HG03460 (cell line): ENCODE measurements around the gene NDUFC2.
"Not testable (repeated sequence)": the region's sequence is repeated elsewhere in the genome, so short reads cannot be mapped to it uniquely, and the experiment has no call there.

Experiments used
- ATAC-seq: cut with Tn5 transposase; IDR thresholded peaks from one replicate; pipeline ENCODE4 v1.9.1; 2021; ENCODE audit not compliant: unreplicated experiment

NDUFC2 gene

GRCh38 chr11:78080084-78080817 lies 589 bp upstream of the NDUFC2 start:
- ATAC-seq, result no peak

DNA sequence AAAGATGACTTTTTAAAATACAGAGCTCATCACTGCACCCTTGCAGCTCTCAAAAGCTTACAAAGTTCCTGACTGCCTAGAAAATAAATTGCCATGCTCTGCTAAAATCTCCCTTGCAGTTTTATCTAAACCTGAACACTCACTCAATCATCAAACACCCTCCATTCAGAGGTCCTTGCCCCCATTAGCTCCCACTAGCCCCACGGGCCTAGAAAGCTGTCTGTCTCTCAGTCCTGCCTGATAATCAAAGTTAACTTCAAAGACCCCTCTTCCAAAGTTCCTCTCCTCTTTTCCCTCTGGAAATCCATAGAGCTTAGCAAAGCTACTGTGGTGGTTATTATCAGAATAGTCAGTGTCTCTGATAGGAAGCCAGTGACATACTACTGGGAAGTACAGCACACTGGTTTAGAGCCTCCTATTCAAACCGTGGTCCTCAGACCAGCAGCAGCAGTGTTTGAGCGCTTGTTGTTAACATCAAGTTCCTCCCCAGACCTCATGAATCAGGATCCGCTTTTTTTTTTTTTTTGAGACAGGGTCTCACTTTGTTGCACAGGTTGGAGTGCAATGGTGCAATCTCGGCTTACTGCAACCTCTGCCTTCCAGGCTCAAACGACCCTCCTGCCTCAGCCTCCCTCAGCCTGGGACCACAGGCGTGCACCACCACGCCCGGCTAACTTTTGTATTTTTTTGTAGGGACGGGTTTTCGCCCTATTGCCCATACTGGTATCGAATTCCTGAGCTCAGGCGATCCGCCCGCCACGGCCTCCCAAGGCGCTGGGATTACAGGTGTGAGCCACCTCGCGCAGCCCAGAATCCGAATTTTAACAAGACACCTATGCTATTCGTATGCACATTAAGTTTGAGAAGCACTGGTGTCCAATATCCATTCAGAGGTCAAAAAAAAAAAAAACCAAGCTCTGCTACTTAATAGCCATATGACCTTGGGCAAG lies 1.2 kb downstream of the NDUFC2 start:
- ATAC-seq, result no peak

- ATAC-seq, result not testable (repeated sequence)
Observed at GRCh38 chr11:78077592-78077991, 2.1 kb downstream of the NDUFC2 start.

GRCh38 chr11:78076733-78077403 lies 2.8 kb downstream of the NDUFC2 start:
- ATAC-seq, result no peak

- no peak for ATAC-seq
Observed at GRCh38 chr11:78074756-78075155, 4.9 kb downstream of the NDUFC2 start.

GRCh38 chr11:78072455-78072854 lies 7.2 kb downstream of the NDUFC2 start:
- no peak for ATAC-seq

- no peak for ATAC-seq
Observed at GRCh38 chr11:78071717-78072116, 7.9 kb downstream of the NDUFC2 start.

- ATAC-seq, result no peak
Observed at GRCh38 chr11:78070621-78071020, 9.0 kb downstream of the NDUFC2 start.

DNA sequence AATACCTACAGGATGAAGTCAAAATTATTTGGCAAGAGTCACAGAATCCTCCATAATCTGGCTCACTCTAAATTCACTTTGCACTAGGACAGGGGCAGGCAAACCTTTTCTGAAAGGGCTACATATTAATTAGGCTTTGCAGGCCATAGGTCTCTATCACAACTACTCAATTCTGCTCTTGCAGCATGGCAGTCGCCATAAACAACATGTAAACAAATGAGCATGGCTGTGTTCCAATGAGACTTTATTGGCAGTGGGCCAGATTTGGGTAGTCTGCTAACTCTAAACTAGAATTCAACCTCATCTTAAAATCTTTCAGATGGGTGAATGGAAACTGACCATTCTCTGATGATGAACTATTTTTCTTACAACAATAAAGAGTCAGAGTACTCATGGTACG lies 10.2 kb downstream of the NDUFC2 start:
- no peak for ATAC-seq

- ATAC-seq, result no peak
Observed at GRCh38 chr11:78067704-78068103, 12.0 kb downstream of the NDUFC2 start.

DNA sequence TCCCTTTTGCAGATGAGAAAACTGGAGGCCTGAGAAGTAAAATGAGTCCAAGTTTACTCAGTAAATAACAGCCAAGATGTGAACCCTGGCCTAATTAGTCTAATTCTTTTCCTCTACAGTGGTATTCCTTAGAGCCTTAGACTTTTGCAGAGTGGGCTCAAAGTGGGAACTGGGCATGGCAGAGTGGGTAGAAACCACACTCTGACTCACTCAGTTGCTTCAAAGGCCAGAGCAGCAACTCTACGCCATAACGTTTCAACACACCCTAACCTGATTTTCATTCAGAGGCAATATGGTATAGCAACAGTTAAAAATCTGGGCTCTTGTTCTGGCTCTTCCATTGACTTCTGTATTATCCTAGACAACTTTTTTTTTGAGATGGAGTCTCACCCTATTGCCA lies 13.2 kb downstream of the NDUFC2 start:
- ATAC-seq, result no peak

DNA sequence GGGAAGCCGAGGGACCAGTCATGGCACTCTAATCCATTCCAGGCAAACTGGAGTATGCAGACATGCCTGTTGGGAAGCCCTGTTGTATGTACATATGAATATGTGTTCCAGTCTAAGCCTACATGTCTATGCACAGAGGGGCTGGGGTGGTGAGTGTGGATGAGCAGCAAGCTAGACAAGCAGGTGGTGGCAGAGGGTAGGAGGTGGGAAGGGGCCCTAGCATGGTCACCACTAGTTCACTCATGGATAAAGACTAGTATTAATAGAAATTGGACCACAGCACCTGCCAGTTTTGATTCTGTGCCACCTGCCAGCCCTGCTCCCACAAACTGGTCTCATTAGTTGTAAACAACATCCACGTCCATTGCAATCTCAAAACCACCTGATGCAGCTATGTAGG lies 14.5 kb downstream of the NDUFC2 start:
- no peak for ATAC-seq

DNA sequence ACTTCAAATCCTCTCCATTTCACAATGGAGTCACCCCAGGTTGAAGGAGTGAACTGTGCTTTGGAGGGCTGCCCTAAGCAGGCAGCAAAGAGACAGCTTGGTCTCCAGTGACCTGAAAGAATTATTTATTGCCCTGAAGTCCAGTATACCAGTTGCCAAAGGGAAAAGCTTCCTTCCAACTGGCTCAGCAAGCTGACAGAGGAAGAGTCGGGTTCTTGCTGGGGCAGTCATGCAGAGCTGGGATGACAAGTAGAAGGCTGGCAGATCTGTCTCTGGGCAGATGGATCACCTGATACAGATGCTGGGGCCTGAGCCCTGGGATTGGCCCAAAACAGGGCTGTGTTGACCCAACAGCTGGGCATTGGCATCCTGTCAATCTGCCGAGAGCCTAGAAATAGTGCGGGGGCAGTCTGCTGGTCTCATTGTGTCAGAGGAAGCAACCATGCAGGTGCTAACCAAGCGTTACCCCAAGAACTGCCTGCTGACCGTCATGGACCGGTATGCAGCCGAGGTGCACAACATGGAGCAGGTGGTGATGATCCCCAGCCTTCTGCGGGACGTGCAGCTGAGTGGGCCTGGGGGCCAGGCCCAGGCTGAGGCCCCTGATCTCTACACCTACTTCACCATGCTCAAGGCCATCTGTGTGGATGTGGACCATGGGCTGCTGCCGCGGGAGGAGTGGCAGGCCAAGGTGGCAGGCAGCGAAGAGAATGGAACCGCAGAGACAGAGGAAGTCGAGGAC lies 16.1 kb downstream of the NDUFC2 start, which contains the start of gene THRSP:
Gene THRSP (plus strand): TSS at position 422 of the 742 bp plus-strand sequence. CDS start 21 bp downstream, at position 443.
- no peak for ATAC-seq

- no peak for ATAC-seq
Observed at GRCh38 chr11:78062671-78063070, 17.0 kb downstream of the NDUFC2 start.

GRCh38 chr11:78061921-78062311 lies 17.7 kb downstream of the NDUFC2 start:
- ATAC-seq, result no peak

DNA sequence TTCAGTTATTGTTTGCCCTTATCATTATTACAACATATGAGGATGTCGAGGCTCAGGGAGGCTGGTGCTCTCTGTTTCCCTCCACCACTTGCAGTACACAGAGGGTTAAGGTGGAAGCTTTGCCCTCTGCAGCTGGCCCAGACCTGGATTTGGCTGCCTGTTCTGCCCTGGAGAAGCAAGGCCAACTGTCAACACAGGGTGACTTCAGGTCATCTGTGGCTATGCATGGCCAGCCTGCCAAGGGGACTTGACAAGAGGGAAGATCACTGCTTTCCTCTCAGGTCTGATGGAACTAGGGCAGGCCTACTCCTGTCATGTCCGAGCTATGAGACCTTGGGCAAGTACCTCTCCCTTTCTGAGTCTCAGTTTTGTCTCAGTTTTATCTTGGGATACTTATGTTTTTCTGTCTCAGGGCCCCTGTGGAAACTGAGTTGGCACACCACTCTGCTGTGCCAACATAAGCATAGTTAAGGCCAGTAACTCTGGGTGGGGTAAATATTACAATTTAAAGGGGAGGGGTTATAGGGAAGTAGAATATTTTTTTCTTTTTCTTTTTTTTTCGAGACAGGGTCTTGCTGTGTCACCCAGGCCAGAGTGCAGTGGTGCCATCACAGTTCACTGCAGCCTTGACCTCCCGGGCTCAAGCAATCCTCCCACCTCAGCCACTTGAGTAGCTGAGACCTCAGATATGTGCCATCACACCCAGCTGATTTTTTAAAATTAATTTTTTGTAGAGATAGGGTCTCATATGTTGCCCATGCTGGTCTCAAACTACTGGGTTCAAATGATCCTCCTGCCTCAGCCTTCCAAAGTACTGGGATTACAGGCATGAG lies 18.4 kb downstream of the NDUFC2 start:
- no peak for ATAC-seq

GRCh38 chr11:78060533-78060932 lies 19.1 kb downstream of the NDUFC2 start:
- ATAC-seq, result no peak

DNA sequence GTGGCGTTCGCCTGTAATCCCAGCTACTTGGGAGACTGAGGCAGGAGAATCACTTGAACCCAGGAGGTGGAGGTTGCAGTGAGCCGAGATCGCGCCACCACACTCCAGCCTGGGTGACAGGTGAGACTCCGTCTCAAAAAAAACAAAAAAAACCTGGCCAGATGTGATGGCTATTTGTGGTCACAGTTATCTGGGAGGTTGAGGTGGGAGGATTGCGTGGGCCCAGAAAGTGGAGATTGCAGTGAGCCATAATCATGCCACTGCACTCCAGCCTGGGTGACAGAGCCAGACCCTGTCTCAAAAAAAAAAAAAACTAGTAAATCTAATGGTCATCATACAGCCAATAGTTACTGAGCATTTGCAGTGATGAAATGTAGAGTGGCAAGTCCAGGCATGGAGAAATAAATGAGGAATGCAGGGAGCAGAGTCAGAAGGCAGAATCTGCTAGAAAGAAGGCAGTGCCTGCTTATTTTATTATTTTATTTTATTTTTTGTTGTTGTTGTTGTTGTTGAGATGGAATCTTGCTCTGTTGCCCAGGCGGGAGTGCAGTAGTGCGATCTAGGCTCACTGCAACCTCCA lies 19.8 kb downstream of the NDUFC2 start:
- not testable (repeated sequence) for ATAC-seq

DNA sequence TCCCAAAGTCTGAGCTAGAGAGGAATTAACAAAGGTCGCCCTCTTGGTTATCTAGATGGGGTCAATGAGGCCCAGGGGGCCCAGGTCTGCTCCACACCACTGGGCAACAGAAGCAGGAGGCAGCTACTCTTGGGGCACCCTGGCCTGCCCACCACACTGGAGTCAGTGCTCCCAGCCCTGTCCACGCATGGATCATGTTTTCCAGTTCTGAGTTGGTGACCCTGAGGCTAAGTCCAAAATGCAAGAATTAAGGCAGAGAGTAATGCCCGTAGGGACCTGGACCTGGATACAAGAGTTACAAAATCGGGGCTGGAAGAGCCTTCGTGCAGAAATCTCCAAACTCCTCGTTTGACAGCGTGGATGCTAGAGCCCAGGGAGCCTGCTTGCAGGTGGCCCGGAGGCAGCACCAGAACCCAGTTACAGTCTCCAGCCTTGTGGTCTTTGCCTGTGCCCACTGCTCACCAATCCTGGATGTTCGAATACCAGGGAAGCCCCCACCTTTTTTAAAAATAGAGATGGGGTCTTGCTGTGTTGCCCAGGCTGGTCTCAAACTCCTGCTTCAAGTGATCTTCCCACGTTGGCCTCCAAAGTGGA lies 22.1 kb downstream of the NDUFC2 start:
- ATAC-seq, result no peak
